ENCODE data around the gene HNRNPDL. TPM values are rescaled to one million over a fixed set of nuclear protein-coding genes. Genes with fewer than 3 reads are reported as not detected.
A peak's percentile ranks its signal among the peaks of the same experiment; 100 is the strongest.

The HNRNPDL gene
- total RNA-seq, 2 experiments from 2014 or later, result 461 to 467 TPM

DNA sequence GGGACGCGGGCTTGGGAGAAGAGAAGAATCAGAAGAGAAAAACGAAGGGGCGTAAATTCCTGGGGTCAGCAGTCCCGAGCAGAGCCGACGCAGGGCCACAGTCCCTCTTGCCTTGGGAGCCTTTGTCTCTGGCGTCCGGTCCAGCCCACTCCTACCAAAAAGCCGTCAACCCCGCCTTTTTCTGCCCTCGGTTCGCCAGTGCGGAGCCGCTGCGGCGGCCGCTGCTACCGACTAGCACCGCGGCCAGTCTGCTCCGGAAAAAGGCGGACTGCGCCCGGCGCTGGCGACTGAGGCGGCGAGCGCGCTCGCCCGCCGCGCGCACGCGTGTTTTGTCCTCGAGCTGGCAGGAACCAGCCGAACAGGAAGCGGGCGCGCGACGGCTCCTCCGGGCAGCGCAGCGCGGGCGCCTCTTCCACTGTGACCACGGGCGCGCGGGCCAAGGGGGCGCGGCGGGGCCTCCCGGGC, 502 bp downstream of the HNRNPDL start:
- peaks cover 36% of the 10 kb centered on the region for H3K4me1 ChIP-seq (ENCODE audit: insufficient read depth, low read length)
- peaks cover 77% of the 10 kb centered on the region for H3K36me3 Mint-ChIP-seq (ENCODE audit: low read depth)
- TF ChIP-seq, protein P1, sequence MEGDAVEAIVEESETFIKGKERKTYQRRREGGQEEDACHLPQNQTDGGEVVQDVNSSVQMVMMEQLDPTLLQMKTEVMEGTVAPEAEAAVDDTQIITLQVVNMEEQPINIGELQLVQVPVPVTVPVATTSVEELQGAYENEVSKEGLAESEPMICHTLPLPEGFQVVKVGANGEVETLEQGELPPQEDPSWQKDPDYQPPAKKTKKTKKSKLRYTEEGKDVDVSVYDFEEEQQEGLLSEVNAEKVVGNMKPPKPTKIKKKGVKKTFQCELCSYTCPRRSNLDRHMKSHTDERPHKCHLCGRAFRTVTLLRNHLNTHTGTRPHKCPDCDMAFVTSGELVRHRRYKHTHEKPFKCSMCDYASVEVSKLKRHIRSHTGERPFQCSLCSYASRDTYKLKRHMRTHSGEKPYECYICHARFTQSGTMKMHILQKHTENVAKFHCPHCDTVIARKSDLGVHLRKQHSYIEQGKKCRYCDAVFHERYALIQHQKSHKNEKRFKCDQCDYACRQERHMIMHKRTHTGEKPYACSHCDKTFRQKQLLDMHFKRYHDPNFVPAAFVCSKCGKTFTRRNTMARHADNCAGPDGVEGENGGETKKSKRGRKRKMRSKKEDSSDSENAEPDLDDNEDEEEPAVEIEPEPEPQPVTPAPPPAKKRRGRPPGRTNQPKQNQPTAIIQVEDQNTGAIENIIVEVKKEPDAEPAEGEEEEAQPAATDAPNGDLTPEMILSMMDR (IDR thresholded peaks at IDR 0.05), result peak; percentile 48

DNA sequence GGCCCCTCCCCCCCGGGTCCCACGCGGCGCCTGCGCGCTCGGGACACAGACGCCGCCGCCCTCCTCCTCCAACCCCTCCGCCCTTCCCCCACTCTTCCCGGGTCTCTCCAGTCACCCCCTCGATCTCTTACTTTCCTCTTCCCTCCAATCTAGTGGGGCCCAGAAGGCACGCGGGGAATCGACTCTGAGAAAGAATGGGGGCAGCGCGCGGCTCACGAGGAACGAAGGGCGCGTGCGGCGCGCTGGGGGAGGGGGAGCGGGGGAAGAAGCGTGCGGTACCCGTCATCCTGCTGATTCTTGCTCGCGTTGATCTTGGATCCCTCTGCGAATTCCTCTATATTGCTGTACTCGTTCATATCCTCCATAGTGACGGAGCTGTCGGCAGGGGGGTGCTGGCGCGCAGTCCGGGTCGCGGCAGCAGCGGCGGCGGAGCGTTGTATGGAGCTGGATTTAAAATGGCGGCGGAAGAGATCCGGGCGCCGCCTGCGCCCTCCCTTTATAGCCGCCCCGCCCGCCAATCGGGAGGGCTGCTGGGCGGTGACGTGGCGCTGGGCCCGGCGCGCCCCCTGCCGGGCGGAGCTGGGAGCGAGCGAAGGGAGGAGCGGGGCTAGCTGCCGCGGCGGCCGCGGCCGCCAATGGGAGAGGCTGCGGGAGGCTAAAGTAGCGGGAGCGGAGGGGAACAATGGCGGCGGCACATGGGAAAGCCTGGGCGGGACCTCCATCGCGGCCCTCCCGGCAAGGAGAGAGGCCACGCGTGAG, 1.1 kb downstream of the HNRNPDL start:
- Histone ChIP-seq H3K4me3 (ENCODE audit: low read length) (peak overlapping the region; percentile 93), H3K27ac (ENCODE audit: low read depth in 1 of 2, low read length in 2 of 2) (peak overlapping the region; percentile 98 to 99), H3K9me3 (ENCODE audit: control insufficient read depth in 1 of 2, insufficient read depth in 1 of 2, low read length in 2 of 2) (no peaks in the 10 kb centered on the region), H3K36me3 (ENCODE audit: insufficient read depth, low read length) (peaks cover 45% of the 10 kb centered on the region), H3K4me1 (ENCODE audit: insufficient read depth, low read length) (peaks cover 36% of the 10 kb centered on the region), H3K27me3 (ENCODE audit: control insufficient read depth in 1 of 2, insufficient read depth in 2 of 2, low read length in 2 of 2) (no peaks in the 10 kb centered on the region)
- Mint-ChIP-seq H3K36me3 (ENCODE audit: low read depth) (peaks cover 81% of the 10 kb centered on the region), H3K4me3 (peak overlapping the region; percentile 100), H3K27ac (peak overlapping the region; percentile 99), H3K9me3 (no peaks in the 10 kb centered on the region), H3K4me1 (ENCODE audit: low read depth) (peaks cover 84% of the 10 kb centered on the region), H3K27me3 (peaks cover 4% of the 10 kb centered on the region)
- ChIA-PET CTCF (interaction anchor here (0.6 to 3.0 kb wide), 25 partner anchors 9 to 1026 kb away, joined by 3 to 28 read pairs (median 4); partner anchors contain the start of genes COPS4, HELQ, HNRNPD and LIN54), POLR2A (interaction anchor here (0.7 to 5.8 kb wide), 44 partner anchors 8 to 1106 kb away, joined by 3 to 277 read pairs (median 6); partner anchors contain the start of genes COPS4, COQ2, GPAT3 and HELQ)
- TF ChIP-seq, protein P1 (IDR thresholded peaks at IDR 0.05), result peak; percentile 91
- DNase-seq (peak; percentile 87 to 98 (median 94)), ATAC-seq (ENCODE audit: poor library complexity) (peak; percentile 59)
- intact Hi-C loops (cut with DNase I, micrococcal nuclease), result loop anchor here (1.0 to 2.0 kb wide), 2 partner anchors 55 to 144 kb away; no protein-coding TSS in a partner anchor

More for the DNA sequence above, 502 bp downstream of the HNRNPDL start:
- CTCF ChIA-PET, result interaction anchor here (0.6 to 3.0 kb wide), 20 partner anchors 8 to 919 kb away, joined by 3 to 28 read pairs (median 4); partner anchors contain the start of genes COPS4, HNRNPD, LIN54 and THAP9
- Histone ChIP-seq H3K36me3 (ENCODE audit: insufficient read depth, low read length) (peaks cover 39% of the 10 kb centered on the region), H3K27me3 (ENCODE audit: control insufficient read depth in 1 of 2, insufficient read depth in 2 of 2, low read length in 2 of 2) (no peaks in the 10 kb centered on the region), H3K9me3 (ENCODE audit: control insufficient read depth in 1 of 2, insufficient read depth in 1 of 2, low read length in 2 of 2) (no peaks in the 10 kb centered on the region), H3K27ac (ENCODE audit: low read depth in 1 of 2, low read length in 2 of 2) (peak overlapping the region; percentile 98 to 99), H3K4me3 (ENCODE audit: low read length) (peak overlapping the region; percentile 93)
- peaks cover 4% of the 10 kb centered on the region for H3K27me3 Mint-ChIP-seq
- no peaks in the 10 kb centered on the region for H3K9me3 Mint-ChIP-seq
- H3K27ac Mint-ChIP-seq, result peak overlapping the region; percentile 99
- ATAC-seq (ENCODE audit: poor library complexity), result peak; percentile 25
- H3K4me3 Mint-ChIP-seq, result peak overlapping the region; percentile 100
- intact Hi-C loops (cut with DNase I, micrococcal nuclease), result loop anchor here (1.0 to 10.0 kb wide), 6 partner anchors 55 to 1055 kb away; partner anchors contain the start of genes ABRAXAS1 (in 1 of the 2), COPS4 (in 1 of the 2), HELQ (in 1 of the 2) and MRPS18C (in 1 of the 2)
- POLR2A ChIA-PET, result interaction anchor here (0.8 to 5.8 kb wide), 39 partner anchors 9 to 1106 kb away, joined by 3 to 277 read pairs (median 7); partner anchors contain the start of genes COPS4, COQ2, GPAT3 and HELQ
- peak in 11 of 14 experiments; percentile 64 to 92 (median 79) for DNase-seq
- H3K4me1 Mint-ChIP-seq (ENCODE audit: low read depth), result peaks cover 80% of the 10 kb centered on the region

DNA sequence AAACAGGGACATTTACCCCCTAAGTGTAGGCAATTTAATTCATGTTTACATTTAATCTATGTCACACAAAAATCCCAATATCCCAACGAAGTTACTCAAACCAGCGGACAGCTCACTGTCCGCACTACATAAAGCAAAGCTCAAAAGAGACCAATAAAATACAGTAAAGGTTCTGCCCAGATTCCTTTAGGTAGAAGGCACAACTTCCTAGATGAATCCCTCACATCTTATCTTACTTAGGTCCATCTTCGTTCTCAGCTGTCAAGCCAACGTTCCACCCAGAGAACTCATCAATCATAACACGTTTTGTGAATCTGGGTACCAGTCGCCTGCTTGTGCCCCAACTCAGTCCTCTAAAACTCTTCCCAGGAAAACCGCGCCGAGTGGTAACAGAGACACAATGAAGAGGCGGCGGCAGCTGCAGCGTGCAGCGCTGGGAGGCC, 1.7 kb downstream of the HNRNPDL start:
- TF ChIP-seq, protein P1 (IDR thresholded peaks at IDR 0.05), result no peak
- H3K4me3 Mint-ChIP-seq, result peak overlapping the region; percentile 100
- ChIA-PET CTCF (interaction anchor here (0.6 to 3.0 kb wide), 20 partner anchors 8 to 1027 kb away, joined by 3 to 28 read pairs (median 4); partner anchors contain the start of genes HELQ, HNRNPD, LIN54 and MRPS18C), POLR2A (interaction anchor here (0.6 to 5.8 kb wide), 36 partner anchors 9 to 1107 kb away, joined by 3 to 277 read pairs (median 6); partner anchors contain the start of genes COPS4, COQ2, GPAT3 and HELQ)
- no peaks in the 10 kb centered on the region for H3K9me3 Mint-ChIP-seq
- H3K27ac Mint-ChIP-seq, result peak overlapping the region; percentile 99
- Histone ChIP-seq H3K36me3 (ENCODE audit: insufficient read depth, low read length) (peaks cover 48% of the 10 kb centered on the region), H3K27ac (ENCODE audit: low read depth in 1 of 2, low read length in 2 of 2) (peak overlapping the region; percentile 81 to 98), H3K27me3 (ENCODE audit: control insufficient read depth in 1 of 2, insufficient read depth in 2 of 2, low read length in 2 of 2) (no peaks in the 10 kb centered on the region), H3K4me1 (ENCODE audit: insufficient read depth, low read length) (peaks cover 36% of the 10 kb centered on the region), H3K4me3 (ENCODE audit: low read length) (peak overlapping the region; percentile 93), H3K9me3 (ENCODE audit: control insufficient read depth in 1 of 2, insufficient read depth in 1 of 2, low read length in 2 of 2) (no peaks in the 10 kb centered on the region)
- peaks cover 81% of the 10 kb centered on the region for H3K4me1 Mint-ChIP-seq (ENCODE audit: low read depth)
- DNase-seq (no peak), ATAC-seq (ENCODE audit: poor library complexity) (no peak)
- peaks cover 4% of the 10 kb centered on the region for H3K27me3 Mint-ChIP-seq
- peaks cover 81% of the 10 kb centered on the region for H3K36me3 Mint-ChIP-seq (ENCODE audit: low read depth)
- intact Hi-C loops (cut with DNase I, micrococcal nuclease), result loop anchor here in 1 of 2 experiments (2.0 kb wide), 1 partner anchor 144 kb away; no protein-coding TSS in a partner anchor

Data from CD4-positive, alpha-beta T cell (primary cell).